Astrocyte (in vitro differentiated cells and primary cell): Measurements from ENCODE around the gene PIAS1.

Source experiments
- CTCF ChIP-seq: IDR thresholded peaks from 2 replicates; pipeline ENCODE4 v1.5.1; 2011; ENCODE audit warnings: low read depth, mild to moderate bottlenecking, inconsistent platforms, low read length, moderate library complexity; ENCODE audit not compliant: insufficient read depth
- EZH2 ChIP-seq: IDR thresholded peaks from 2 replicates; pipeline ENCODE4 v1.6.1; 2012; ENCODE audit warnings: mild to moderate bottlenecking, low read length, inconsistent platforms; ENCODE audit not compliant: insufficient read depth

- no peak for TF ChIP-seq CTCF
- no peak for TF ChIP-seq EZH2
Measured at GRCh38 chr15:68034719-68035293, 19.3 kb upstream of the PIAS1 start.
